22Rv1 (cell line): Measurements from ENCODE around the gene CREM.

ENCODE experiments used
- CTCF ChIP-seq: fragments of 450-650 bp; IDR thresholded peaks from 2 replicates; pipeline ENCODE4 v1.5.1; 2017; ENCODE audit warnings: mild to moderate bottlenecking
- ZFX ChIP-seq: fragments of 450-650 bp; IDR thresholded peaks from 2 replicates; pipeline ENCODE4 v1.6.1; 2017; ENCODE audit warnings: antibody characterized with exemption, borderline replicate concordance

- TF ChIP-seq CTCF (no peak), ZFX (no peak)
Measured at GRCh38 chr10:35079763-35080162, 46.9 kb upstream of the CREM start.
